Iris pigment epithelial cell (primary cell): Measurements from ENCODE around the gene ZNF580.

Source experiments
- DNase-seq: peaks from one replicate; pipeline ENCODE4 v3.0.0-alpha.2; 2011; ENCODE audit warnings: low read depth

The ZNF580 gene

DNA sequence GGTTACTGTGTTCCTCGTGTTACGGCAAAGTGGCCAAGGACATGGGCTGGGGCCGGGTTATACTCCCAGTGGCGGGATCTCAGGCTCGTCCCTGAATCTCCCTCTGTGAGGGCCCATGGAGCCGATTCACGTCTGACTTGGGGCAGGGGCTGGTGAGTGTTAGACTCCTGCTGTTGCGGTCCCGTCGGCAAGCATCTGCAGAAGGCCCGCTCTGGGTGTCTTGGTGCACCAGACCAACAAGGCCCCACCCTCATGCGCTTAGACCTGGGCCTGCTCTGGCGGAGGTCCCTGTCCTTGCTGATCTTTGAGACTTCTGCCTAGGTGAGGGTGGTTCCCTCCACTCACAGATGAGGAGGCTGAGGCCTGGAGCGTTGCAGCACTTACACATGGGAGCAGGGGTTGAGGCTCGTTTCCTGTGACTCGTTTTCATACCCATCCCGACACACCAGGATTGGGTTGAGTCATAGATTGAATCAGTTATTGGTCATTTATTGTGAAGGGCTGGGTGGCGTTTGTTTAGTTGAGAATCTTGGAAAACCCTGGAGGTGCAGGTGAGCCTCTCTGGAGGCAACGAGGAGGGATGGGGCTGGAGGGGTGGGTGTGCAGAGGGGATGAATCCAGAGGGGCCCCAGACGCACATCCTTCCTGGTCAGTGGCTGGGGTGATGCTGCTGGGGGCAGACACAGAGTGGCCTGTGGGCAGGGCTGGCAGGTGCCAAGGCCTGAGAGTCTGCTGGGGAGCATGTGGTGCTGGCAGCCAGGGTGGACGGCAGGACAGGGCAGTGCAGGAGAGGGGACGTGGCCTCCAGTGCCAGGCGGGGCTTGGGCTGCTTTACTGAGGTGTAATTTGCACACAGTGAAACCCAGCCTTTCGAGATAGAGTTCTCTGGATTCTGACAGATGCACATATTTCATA lies 38.8 kb downstream of the ZNF580 start:
- DNase-seq: peak; percentile 39

DNA sequence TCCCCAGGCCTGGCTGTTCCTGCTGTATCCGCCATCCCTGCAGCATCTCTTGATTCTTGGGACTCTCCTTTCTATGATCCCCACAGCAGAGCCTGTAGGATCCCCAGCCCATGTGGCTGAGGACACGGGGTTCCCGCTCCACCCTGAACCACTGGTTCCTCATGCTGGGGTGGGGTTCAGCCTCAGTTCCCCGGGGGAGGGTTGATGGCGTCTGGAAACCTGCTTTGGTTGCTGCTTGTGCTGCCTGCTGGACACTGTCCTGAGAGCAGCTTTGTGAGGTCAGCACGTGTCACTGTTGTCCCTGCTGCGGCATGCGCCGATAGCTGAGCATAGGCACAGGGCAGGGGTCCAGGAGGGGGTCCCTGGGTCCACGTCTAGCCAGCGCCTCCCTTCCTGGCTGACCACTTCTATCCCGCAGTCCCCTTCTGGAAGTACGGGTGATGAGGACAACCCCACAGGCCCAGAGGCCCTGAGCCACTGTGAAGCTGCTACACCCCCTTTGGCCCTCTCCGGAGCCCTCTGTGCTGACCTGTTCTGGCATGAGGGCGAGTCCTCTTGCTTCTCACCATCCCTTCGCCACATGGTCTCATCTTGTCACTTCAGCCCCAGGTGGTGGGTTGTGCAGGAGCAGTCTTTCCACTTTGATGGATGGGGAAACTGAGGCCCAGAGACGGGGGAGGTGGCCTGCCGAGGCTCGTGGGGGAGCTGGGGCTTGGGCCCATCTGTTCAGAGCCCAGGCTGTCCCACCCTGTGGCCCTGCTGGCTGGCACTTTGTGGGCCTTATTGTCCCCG lies 39.7 kb downstream of the ZNF580 start:
- DNase-seq: no peak

DNA sequence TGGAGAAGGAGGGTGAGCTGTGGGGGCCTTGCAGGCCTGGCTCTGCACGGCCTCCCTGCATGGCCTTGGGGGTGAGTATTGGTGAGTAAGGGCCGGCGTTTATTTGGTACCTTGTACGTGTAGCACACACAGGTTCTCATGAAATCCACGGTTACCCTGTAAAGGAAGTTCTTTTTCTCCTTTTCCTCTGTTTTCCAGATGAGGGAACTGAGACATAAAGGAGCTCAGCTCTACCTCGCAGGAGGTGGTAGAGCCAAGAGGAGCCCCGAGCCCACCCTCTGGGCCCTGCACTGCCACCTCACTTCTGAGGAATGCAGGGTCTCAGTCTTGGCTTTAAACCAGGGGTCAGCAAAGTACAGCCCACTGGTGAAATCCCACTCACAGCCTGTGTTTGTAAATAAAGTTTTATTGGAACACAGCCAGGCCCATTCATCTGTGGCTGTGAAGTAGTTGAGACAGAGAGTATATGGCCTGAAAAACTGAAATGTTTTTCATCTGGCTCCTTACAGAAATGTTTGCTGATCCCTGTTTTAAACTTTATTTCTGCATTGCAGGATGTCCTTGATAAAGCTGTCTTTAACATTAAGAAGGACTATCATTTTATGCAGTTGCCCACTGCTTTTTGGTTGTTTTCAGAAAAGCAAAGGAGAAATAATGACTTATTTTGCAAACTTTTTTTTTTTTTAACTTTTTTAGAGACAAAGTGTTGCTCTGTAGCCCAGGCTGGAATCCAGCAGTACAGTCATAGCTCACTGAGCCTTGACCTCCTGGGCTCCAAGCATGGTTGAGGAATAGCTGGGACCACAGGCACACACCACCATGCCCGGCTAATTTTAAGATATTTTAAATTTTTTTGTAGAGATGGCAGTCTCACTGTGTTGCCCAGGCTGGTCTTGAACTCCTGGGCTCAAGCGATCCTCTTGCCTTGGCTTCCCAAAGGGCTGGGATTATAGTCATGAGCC lies 40.6 kb downstream of the ZNF580 start:
- peak; percentile 49 for DNase-seq

DNA sequence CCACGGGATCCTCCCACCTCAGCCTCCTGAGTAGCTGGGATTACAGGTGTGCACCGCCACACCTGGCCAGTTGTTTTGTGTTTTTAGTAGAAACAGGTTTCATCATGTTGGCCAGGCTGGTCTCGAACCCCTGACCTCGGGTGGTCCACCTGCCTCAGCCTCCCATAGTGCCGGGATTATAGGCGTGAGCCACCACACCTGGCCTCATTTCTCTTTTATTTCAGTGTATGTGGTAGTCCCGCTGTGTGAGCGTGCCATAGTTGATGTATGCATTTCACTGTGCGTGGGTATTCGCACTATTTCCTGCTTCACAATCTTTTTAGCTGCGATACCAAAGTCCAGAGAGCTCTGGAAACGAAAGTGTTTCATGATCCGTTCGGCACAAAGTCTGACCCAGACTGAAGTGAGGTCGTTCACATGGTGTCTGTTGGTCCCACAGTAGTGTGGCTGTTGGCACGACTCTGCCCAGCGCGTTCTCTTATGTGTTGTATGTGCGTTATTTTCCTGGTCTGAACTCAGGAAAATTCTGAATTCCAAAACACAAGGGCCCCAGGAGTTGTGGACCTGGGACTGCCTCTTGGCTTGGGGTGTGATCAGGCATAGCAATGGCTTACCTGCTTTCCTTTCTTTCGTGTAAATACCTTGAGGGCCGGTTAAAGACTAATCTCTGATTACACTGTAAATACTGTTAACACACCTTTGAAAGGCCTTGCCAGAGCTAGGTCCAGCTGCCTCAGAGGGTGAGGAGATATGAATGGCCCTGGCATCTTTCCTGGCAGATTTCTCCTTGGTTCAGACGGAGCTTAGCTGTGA lies 42.9 kb downstream of the ZNF580 start:
- DNase-seq: no peak

DNA sequence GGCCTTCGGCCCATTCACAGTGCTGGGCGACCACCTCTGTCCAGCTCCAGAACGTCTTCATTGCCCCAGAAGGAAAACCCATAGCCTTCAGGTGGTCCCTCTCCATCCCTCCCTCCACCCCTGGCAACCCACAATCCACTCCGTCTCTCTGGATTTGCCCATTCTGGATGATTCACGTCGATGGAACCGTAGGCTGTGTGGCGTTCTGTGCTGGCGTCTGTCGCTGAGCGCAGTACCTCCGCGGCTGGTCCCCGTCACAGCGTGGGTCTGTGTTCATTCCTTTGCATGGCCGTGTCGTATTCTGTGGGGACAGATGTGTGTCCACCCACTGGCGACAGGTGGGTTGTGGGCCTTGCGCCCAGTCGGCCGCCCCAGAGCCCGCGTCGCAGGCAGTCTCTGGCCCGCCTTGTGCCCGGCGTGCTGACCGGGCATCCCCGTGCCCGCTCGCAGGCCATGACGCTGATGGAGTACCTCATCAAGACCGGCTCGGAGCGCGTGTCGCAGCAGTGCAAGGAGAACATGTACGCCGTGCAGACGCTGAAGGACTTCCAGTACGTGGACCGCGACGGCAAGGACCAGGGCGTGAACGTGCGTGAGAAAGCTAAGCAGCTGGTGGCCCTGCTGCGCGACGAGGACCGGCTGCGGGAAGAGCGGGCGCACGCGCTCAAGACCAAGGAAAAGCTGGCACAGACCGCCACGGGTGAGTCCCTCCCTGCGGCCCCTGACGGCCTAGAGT lies 44.3 kb downstream of the ZNF580 start:
- no peak for DNase-seq

DNA sequence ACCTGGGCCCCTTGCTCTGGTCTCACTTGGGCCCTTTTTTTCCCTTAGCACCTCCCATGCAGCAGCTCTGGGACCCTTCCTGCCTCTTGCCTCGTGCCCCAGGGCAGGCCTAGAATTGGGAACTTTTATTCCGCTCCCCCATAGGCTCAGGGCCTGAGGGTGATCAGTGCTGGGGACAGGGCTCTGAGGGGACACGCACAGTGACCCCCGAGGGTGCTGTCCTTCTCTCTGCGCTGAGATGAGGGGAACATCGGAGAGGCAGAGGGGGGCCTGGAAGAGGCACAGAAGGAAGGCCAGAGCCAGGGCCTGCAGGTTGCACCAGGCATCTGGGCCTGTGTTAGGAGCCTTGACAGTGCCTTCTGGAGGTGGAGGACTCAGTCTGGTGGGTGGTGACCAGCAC lies 45.0 kb downstream of the ZNF580 start:
- no peak for DNase-seq

DNA sequence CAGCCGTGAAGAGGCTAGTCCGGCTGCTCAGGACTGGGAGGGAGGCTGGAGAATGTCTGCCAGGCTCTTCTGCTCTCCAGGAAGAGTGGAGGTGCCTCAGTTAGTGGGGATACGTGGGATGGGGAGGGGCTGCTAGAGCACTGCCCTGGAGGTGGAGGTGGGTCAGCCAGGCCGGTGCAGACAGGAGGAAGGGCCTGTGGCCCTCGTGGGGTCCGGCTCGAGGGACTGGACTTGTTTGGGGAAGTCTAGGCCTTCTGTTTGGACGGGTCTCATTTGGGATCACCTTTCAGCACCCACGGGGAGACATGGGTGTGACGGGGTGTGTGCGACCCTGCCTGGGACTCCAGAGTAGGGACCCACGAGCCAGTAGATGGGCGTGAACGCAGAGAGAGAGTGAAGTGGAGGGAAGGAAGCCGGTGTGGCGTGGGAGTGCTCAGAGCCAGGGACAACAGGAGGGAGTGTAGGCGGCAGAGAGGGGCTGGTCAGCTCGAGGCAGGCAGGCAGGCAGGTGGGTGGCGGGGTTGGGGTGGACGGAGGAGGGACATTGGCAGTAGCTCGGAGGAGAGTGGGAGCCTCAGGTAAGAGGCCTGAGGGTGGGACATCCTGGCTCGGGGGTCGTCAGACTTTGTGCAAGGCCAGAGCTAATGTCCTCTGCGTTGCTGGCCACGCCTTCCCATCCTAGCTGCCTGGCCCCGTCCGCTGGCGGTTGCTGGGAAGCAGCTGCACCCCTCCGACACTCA lies 45.7 kb downstream of the ZNF580 start:
- no peak for DNase-seq

DNA sequence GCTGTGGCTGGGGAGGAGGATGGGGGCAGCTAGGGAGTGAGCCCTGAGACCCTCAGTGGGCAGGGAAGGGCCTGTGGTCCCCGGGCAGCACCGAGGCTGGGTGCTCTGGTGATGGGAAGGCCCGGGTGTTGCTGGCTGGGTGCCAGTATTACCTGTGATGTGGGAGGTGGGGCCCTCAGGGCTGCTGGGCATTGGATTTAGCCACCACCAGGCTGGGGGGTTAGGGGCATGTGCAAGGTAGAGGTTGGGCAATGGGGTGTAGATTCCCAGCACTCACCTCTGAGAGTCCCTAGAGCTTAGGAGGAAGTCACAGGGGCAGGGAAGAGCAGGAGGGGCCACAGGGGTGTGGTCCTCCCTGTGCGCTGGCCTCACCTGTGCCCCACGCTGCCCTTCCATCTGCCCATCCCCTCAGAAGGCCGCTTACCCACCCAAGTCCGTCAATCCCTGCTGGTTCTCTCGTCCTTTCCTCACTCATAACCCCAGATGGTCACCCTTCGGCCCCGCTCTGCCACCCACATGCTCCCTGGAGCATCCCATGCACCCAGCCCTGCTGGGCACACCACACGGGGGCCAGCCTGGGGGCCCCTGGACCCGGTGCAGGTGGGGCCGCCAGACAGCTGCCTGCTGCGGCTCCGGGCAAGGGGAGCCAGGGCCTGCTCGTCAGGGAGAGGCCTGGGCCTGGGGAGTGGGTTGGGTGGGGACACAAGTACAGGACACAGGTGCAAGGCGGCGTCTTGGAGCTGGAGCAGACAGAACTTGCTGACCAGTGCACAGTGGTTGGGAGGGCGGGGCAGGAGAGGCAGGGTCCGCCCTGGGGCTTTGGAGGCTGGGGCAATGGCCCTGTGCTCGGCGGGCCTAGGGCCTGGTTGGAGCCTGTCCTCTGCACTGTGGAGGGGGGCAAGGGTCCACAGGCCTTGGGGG lies 46.7 kb downstream of the ZNF580 start:
- DNase-seq: no peak

DNA sequence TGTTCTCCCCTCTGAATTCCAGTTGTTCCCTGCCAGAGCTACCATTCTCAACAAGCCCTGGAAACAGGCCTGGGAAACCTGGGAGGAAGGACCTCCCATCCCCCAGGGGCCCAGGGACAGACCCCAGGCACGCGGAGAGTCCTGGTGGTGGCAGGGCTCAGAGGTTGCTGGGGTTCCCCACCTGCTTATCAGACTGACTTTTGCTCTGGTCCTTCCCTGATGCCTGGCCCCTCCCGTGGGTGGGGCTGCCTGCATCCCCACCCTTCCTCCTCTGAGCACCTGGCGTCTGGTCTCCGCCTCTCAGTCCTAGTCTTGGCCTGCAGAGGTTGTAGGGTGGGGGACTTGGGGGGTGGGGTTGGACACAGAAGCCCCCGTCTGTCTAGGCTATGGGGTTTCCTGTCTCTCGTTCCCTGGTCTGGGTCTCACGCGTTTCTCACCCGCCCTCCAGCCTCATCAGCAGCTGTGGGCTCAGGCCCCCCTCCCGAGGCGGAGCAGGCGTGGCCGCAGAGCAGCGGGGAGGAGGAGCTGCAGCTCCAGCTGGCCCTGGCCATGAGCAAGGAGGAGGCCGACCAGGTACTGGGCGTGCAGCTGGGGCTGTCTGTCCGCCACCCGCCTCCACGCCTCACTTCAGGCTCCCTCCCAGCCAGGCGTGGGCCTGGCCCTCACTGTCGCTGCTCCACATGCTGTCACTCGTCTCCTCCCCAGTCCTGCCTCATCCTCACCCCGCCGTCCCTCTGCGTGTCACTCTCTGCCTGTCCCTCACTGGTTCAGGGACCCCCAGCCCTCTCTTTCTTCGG lies 47.8 kb downstream of the ZNF580 start:
- DNase-seq: no peak

DNA sequence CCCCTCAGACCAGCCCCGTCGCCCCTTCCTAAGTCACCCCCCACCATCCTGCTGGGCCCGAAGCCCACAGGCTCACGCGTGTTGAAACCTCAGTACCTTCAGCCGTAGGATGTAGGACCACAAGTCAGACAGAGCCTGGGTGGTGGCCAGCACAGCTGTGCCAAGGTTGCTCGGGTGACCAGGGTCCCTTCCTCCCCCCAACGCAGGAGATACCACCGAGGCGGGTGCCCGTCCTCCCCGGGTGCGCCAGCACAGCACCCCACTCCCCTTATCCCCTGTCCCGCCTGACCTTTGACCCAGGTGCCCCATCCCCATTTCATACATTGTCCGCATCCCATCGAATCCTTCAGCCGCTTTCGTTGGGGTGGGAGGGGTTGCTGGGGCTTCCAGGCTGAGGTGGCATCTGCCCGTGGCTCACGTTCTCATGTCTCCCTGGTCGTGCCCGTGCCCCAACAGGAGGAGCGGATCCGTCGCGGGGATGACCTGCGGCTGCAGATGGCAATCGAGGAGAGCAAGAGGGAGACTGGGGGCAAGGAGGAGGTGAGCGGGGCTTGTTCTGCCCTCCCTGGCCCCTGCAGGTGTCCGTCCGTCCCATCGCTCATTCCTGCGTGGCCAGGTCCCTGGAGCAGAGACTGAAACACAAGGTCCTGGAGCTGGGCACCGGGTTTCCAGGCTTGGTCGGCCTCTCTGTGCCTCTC lies 48.8 kb downstream of the ZNF580 start:
- no peak for DNase-seq

DNA sequence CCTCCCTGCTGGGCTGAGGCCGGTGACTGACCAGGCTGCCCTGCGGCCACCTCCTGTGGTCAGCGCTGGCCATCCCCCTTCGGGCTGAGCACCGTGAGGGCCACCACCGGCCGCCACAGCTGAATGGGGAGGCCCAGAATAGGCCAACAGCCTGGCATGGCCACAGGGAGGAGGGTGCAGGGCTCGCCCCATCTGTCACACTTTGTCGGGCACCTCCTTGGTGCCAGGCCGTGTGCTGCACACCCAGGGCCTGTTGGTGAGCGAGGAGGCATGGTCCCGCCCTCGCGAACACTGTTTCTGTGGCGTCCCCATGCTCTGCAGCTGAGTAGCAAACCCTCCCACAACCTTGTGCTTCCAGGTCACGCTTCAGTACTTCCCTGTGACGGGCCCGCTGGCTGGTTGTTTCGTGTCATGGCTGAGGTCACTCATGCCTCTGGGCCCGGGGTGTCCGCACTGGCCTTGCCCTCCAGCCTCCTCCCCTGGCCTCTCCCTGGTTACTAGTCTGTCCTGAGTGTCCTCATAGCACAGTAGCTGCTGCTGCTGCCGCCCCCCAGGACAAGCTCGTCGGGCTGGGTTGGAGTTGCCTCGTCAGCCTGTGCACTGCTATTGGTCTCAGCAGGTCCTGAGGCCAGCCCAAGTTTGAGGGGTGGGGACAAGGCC lies 49.4 kb downstream of the ZNF580 start:
- DNase-seq: no peak

DNA sequence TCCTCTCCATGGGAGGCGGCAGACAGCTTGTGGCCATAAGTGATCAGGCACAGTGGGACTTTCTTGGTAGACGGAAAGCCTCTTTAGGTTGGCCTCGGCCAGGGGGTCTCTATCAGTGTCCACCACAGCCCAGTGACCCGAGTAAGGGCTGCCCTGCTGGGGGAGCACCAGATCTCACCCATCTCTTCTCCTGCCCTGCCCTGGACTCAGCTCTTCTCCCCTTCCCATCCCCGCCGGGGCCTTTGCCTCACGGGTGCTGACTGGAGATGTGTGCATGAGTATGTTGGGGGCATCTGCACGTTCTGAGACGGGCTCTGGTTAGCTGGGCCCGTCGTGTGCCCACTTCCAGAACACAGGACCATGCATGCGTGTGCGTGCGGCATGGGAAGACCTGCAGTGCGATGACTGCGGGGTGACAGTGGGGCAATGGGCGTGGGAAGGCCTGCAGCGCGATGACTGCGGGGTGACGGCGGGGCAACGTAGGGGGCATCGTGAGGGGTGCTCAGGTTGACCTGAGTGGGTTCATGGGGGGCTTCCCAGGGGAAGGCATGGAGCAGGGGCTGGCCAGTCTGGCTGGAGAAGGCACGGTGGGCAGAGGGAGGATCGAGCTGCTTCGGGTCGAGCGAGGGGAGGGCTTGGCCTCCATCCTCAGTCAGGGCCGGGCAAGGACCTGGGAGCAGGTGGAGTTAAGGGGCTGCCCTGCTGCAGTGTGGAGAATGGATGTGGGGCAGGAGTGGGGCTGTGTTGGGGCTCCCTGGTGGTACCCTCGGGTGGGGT lies 50.2 kb downstream of the ZNF580 start:
- DNase-seq: no peak

DNA sequence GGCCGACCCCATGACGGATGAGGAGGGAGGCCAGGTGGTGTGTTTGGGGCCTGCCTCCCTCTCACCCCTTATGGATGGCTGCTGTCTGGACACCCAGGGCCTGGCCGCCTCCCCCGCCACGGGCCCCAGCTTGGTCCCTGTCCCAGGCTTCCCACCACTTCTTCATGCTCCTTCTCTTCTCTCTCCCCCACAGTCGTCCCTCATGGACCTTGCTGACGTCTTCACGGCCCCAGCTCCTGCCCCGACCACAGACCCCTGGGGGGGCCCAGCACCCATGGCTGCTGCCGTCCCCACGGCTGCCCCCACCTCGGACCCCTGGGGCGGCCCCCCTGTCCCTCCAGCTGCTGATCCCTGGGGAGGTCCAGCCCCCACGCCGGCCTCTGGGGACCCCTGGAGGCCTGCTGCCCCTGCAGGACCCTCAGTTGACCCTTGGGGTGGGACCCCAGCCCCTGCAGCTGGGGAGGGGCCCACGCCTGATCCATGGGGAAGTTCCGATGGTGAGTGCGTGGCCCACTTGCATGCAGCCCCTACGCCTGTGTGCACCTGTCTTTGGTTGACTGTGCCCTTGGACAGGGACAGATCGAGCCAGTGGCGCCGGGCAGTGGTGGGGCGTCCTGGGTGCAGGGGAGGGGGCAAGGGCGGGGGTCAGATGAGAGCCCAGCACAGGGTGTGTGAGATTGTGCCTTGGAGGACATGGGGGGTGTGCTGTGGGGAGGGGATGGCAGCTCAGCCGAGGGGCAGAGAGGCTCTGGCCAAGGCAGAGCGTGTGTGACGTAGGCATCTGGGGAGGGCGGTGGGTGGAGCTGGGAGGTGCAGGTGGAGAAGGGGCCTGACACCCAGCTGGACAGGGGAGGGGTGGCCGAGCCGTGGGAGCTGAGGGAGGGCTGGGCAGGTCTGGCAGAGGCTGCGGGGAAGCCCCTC lies 51.0 kb downstream of the ZNF580 start:
- DNase-seq: no peak

DNA sequence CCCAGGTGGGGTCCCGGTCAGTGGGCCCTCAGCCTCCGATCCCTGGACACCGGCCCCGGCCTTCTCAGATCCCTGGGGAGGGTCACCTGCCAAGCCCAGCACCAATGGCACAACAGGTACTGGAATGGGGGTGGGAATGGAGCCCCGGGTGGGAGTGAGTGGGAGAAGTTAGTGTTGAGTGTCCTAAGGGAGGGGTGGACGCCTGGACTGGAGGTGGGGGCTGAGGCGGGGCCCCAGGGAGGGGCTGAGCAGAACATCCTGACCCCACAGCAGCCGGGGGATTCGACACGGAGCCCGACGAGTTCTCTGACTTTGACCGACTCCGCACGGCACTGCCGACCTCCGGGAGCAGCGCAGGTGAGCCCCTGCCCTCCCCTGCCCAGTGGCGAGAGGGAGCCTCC lies 51.9 kb downstream of the ZNF580 start:
- DNase-seq: no peak
